HUES6 (cell line): ENCODE measurements around the gene KIF3C.
"Not testable (repeated sequence)": the region's sequence is repeated elsewhere in the genome, so short reads cannot be mapped to it uniquely, and the experiment has no call there.

Source experiments
- H3K27ac ChIP-seq: 2 replicates; pipeline ENCODE4 v1.7.0; 2013; ENCODE audit warnings: low read depth, mild to moderate bottlenecking, low read length, inconsistent platforms
- H3K27me3 ChIP-seq: 2 replicates; pipeline ENCODE4 v1.6.1; 2013; ENCODE audit warnings: low read length; ENCODE audit not compliant: control insufficient read depth, insufficient read depth
- H3K36me3 ChIP-seq: 2 replicates; pipeline ENCODE4 v1.6.1; 2013; ENCODE audit warnings: low read length; ENCODE audit not compliant: control insufficient read depth, insufficient read depth
- H3K4me1 ChIP-seq: 2 replicates; pipeline ENCODE4 v1.6.1; 2013; ENCODE audit warnings: low read length; ENCODE audit not compliant: control insufficient read depth, insufficient read depth
- H3K4me3 ChIP-seq: 2 replicates; pipeline ENCODE4 v1.5.1; 2013; ENCODE audit warnings: low read depth, low read length
- H3K9ac ChIP-seq: one replicate; pipeline ENCODE4 v1.6.1; 2013; ENCODE audit warnings: mild to moderate bottlenecking, low read length
- H3K9me3 ChIP-seq: 2 replicates; pipeline ENCODE4 v1.6.1; 2013; ENCODE audit warnings: low read depth, low read length; ENCODE audit not compliant: control insufficient read depth, insufficient read depth

Gene KIF3C

GRCh38 chr2:25998816-25999383, 16.6 kb upstream of the KIF3C start:
- H3K27me3 ChIP-seq, H3K9me3 ChIP-seq, H3K9ac ChIP-seq, H3K4me3 ChIP-seq, H3K27ac ChIP-seq, H3K36me3 ChIP-seq, H3K4me1 ChIP-seq: not testable (repeated sequence)

DNA sequence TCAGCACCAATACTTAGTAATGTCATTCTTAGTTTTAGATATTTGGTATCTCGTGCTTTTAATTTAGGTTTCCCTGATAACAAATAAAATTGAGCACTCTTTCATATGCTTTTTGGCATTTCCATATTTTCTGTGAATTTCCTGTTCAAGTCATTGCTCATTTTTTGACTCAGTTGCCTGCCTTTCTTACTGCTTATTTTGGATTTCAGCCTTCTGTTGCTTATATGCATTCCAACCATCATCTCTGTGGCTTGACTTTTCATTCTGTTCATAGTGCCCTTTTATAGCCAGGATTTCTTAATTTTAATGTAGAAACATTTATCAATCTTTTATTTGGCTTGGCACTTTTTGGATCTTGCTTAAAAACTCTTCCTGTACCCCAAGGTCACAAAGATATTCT, 14.5 kb upstream of the KIF3C start:
- H3K9me3 ChIP-seq, result no peaks in the 10 kb centered on the region
- H3K4me1 ChIP-seq, result no peaks in the 10 kb centered on the region
- no peaks in the 10 kb centered on the region for H3K36me3 ChIP-seq
- H3K9ac ChIP-seq, result no peak overlapping the region
- no peak overlapping the region for H3K4me3 ChIP-seq
- no peaks in the 10 kb centered on the region for H3K27me3 ChIP-seq
- H3K27ac ChIP-seq, result no peak overlapping the region

- H3K4me1 ChIP-seq, result no peaks in the 10 kb centered on the region
- no peak overlapping the region for H3K9ac ChIP-seq
- H3K9me3 ChIP-seq, result no peaks in the 10 kb centered on the region
- H3K4me3 ChIP-seq, result no peak overlapping the region
- H3K36me3 ChIP-seq, result no peaks in the 10 kb centered on the region
- no peak overlapping the region for H3K27ac ChIP-seq
- no peaks in the 10 kb centered on the region for H3K27me3 ChIP-seq
These were observed 12.2 kb upstream of the KIF3C start for GRCh38 chr2:25994509-25994908.

DNA sequence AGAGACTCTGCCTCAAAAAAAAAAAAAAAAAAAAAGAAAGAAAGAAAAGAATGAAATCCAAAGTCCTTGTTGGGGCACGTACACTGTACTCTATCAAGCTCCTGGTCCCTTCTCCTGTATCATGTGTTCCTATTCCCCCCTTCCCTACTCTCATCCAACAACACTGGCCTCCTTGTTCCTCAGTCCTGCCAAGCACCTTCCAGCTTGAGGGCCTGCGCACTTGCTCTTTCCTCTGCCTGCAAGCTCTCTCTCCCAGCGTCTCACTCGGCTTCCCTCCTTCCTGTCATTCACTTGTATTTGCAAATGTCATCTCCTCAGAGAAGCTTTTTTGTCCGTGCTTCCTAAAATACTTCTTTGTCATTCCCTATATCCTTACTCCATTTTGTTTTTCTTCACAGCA, 10.8 kb upstream of the KIF3C start:
- no peak overlapping the region for H3K27ac ChIP-seq
- no peaks in the 10 kb centered on the region for H3K36me3 ChIP-seq
- no peaks in the 10 kb centered on the region for H3K27me3 ChIP-seq
- no peaks in the 10 kb centered on the region for H3K4me1 ChIP-seq
- H3K9ac ChIP-seq, result no peak overlapping the region
- no peak overlapping the region for H3K4me3 ChIP-seq
- no peaks in the 10 kb centered on the region for H3K9me3 ChIP-seq

DNA sequence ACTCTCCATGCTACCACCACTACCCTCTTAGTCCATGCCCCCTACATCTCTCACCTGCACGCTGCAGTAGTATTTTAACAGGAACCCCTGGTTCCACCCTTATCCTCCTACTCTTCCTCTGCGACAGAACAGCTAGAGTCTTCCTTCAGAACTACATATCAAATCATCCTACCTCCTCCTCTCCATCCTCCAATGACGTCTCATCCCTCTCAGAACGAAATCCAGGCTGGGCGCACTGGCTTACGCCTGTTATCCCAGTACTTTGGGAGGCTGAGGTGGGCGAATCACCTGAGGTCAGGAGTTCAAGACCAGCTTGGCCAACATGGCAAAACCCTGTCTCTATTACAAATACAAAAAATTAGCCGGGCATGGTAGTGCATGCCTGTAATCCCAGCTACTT, 10.3 kb upstream of the KIF3C start:
- Histone ChIP-seq H3K36me3 (no peaks in the 10 kb centered on the region), H3K9me3 (no peaks in the 10 kb centered on the region), H3K4me1 (no peaks in the 10 kb centered on the region), H3K27me3 (no peaks in the 10 kb centered on the region), H3K27ac (no peak overlapping the region), H3K9ac (no peak overlapping the region), H3K4me3 (no peak overlapping the region)

GRCh38 chr2:25991965-25992364, 9.7 kb upstream of the KIF3C start:
- no peaks in the 10 kb centered on the region for H3K4me1 ChIP-seq
- no peak overlapping the region for H3K9ac ChIP-seq
- no peak overlapping the region for H3K4me3 ChIP-seq
- no peaks in the 10 kb centered on the region for H3K9me3 ChIP-seq
- no peaks in the 10 kb centered on the region for H3K36me3 ChIP-seq
- H3K27ac ChIP-seq, result no peak overlapping the region
- no peaks in the 10 kb centered on the region for H3K27me3 ChIP-seq

GRCh38 chr2:25989154-25989553, 6.9 kb upstream of the KIF3C start:
- Histone ChIP-seq H3K27me3 (no peaks in the 10 kb centered on the region), H3K9me3 (no peaks in the 10 kb centered on the region), H3K4me3 (no peak overlapping the region)

DNA sequence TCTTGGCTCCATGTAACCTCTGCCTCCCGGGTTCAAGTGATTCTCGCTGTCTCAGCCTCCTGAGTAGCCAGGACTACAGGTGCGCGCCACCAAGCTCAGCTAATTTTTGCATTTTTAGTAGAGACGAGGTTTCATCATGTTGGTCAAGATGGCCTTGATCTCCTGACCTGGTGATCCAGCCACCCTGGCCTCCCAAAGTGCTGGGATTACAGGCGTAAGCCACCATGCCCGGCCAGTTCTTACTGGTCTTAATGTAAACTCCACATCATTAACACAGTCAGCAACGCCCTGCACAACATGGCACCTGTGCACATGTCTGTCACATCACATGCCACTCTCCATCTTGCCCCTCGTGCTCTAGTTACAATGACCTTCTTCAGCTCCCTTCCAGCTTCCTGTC, 5.8 kb upstream of the KIF3C start:
- no peaks in the 10 kb centered on the region for H3K9me3 ChIP-seq
- no peaks in the 10 kb centered on the region for H3K36me3 ChIP-seq
- no peak overlapping the region for H3K27ac ChIP-seq
- H3K9ac ChIP-seq, result no peak overlapping the region
- no peak overlapping the region for H3K4me3 ChIP-seq
- peaks cover 3% of the 10 kb centered on the region; the same call in 1 of the 2 replicates for H3K4me1 ChIP-seq
- no peaks in the 10 kb centered on the region for H3K27me3 ChIP-seq

More at GRCh38 chr2:25989154-25989553, 6.9 kb upstream of the KIF3C start:
- Histone ChIP-seq H3K27ac (no peak overlapping the region), H3K9ac (no peak overlapping the region), H3K4me1 (no peaks in the 10 kb centered on the region), H3K36me3 (no peaks in the 10 kb centered on the region)

- H3K9me3 ChIP-seq, result no peaks in the 10 kb centered on the region
- no peaks in the 10 kb centered on the region for H3K27me3 ChIP-seq
- no peak overlapping the region for H3K4me3 ChIP-seq
- H3K9ac ChIP-seq, result no peak overlapping the region
- H3K36me3 ChIP-seq, result peaks cover 11% of the 10 kb centered on the region
- H3K4me1 ChIP-seq, result peaks cover 35% of the 10 kb centered on the region
- H3K27ac ChIP-seq, result no peak overlapping the region
These were observed 1.4 kb upstream of the KIF3C start for GRCh38 chr2:25983735-25984134.

DNA sequence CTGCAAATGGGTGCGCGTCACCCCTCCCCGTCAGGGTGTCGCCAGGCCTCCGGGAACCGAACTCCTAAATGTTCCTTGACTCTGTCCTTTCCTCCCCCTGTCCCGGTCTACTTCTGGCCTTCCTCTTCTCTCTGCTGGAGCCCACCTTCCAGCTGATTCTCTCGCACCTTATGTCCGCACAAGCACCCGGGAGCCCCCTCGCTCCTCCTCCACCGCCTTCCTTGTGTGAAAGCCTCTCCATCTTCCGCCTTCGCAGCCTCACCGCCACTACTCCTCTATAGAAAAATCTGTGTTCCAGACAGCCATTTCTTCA, 627 bp upstream of the KIF3C start:
- Histone ChIP-seq H3K4me3 (peak overlapping the region; percentile 92), H3K27ac (no peak overlapping the region), H3K36me3 (peaks cover 11% of the 10 kb centered on the region), H3K4me1 (peaks cover 42% of the 10 kb centered on the region), H3K9ac (peak overlapping the region; percentile 67), H3K27me3 (no peaks in the 10 kb centered on the region), H3K9me3 (no peaks in the 10 kb centered on the region)

GRCh38 chr2:25981596-25982272, 563 bp downstream of the KIF3C start:
- Histone ChIP-seq H3K36me3 (peaks cover 14% of the 10 kb centered on the region), H3K27me3 (no peaks in the 10 kb centered on the region), H3K9ac (peak overlapping the region; percentile 65), H3K9me3 (no peaks in the 10 kb centered on the region), H3K4me1 (peaks cover 52% of the 10 kb centered on the region), H3K27ac (peak overlapping the region; percentile 67; the same call in 1 of the 2 replicates), H3K4me3 (peak overlapping the region; percentile 92)
